ENCODE results near the gene EWSR1. TPM values are rescaled to one million over a fixed set of nuclear protein-coding genes. Genes with fewer than 3 reads are reported as not detected.

The EWSR1 gene
- total RNA-seq, 1 donor from 2014 or later, result 211 TPM

DNA sequence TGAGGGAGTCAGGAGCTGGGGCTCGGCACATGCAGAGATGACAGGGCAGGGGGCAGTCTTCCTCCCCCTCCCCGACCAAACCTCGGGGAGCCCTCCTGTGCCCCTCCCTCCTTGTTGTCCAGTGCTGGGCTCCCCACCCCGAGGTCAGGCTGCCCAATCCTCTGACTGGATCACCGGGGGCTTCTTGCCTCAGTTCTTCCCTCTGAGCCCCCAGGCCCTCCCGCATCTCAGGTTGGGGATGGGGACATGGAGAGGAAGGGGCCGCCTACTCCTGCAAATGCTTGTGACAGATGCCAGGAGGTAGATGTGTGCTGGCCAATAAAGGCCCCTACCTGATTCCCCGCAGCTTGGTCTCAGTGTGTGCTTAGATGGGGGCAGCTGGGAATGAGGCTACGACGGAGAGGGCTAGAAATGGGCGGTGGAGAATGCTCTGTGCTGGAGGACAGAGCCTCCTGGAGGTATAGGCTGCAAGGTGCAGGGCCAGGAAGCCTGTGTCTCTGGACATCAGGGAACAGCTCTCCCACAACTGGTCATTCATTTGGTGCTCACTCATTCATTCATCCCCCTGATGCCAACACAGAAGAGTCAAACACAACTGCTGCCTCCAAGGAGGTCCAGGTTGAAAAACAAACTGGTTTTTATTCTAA is 8.7 kb upstream of the EWSR1 start:
- no peak for TF ChIP-seq CTCF (conservative IDR thresholded peaks at IDR 0.05; ENCODE audit: low read depth, low read length)
- DNase-seq (ENCODE audit: low read depth), result no peak
- H3K4me3 ChIP-seq (ENCODE audit: low read depth, low read length), result no peak overlapping the region

DNA sequence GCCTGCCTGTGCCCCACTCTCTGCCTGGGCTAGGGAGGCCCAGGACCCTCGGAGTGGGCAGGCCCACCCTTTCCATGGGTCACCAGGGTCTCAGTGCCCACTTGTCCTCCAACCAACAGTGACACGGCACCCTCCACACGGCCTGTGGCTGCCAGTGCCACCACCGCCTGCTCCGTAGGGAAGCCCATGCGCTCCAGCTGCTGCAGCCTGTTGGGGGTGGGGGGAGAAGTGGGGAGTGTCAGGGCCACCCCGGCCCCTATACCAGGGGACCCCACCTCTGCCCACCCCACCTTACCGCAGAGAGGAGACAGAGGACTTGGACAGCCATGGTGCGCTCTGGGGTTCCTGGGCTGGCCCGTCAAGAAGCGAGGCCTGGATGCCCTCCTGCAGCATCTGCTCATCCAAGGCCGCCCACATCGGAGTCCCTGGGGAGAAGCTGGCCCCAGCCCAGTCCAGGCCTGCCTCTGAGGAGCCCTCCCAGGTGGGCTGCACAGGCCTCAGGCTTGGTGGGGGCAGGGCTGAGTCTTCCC is 8.0 kb upstream of the EWSR1 start:
- no peak overlapping the region for H3K4me3 ChIP-seq (ENCODE audit: low read depth, low read length)
- no peak for DNase-seq (ENCODE audit: low read depth)
- TF ChIP-seq CTCF (conservative IDR thresholded peaks at IDR 0.05; ENCODE audit: low read depth, low read length), result no peak

GRCh38 chr22:29260601-29261315 is 7.3 kb upstream of the EWSR1 start:
- H3K4me3 ChIP-seq (ENCODE audit: low read depth, low read length), result no peak overlapping the region
- TF ChIP-seq CTCF (conservative IDR thresholded peaks at IDR 0.05; ENCODE audit: low read depth, low read length), result no peak
- no peak for DNase-seq (ENCODE audit: low read depth)

GRCh38 chr22:29263791-29264276 is 4.2 kb upstream of the EWSR1 start:
- no peak for TF ChIP-seq CTCF (conservative IDR thresholded peaks at IDR 0.05; ENCODE audit: low read depth, low read length)
- no peak overlapping the region for H3K4me3 ChIP-seq (ENCODE audit: low read depth, low read length)
- DNase-seq (ENCODE audit: low read depth), result no peak

GRCh38 chr22:29265305-29265704 is 2.8 kb upstream of the EWSR1 start:
- no peak for TF ChIP-seq CTCF (conservative IDR thresholded peaks at IDR 0.05; ENCODE audit: low read depth, low read length)
- no peak overlapping the region for H3K4me3 ChIP-seq (ENCODE audit: low read depth, low read length)
- DNase-seq (ENCODE audit: low read depth), result no peak

DNA sequence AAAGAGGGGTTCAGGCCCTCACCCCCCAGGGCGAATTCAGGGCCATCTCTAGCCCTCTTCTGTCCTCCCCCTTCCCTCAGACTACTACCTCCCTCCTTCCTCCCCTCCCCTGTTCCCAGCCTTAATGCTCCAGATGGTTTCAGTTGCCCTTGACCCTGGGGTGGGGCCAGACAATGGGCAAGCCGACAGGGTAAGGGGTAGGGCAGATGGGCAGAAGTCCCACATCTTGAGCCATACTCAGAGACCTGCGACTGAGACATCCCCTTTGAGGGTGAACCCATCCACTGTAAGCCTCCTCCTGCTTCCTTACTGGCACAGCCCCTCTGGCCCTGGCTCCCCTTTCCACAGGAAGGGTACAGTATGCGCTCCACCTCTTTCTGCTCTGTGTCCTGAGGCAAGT is 2.1 kb upstream of the EWSR1 start:
- no peak for DNase-seq (ENCODE audit: low read depth)
- H3K4me3 ChIP-seq (ENCODE audit: low read depth, low read length), result no peak overlapping the region
- TF ChIP-seq CTCF (conservative IDR thresholded peaks at IDR 0.05; ENCODE audit: low read depth, low read length), result no peak
